ENCODE measurements around the gene MAST2.
"Not testable (repeated sequence)": the region's sequence is repeated elsewhere in the genome, so short reads cannot be mapped to it uniquely, and the experiment has no call there.

DNA sequence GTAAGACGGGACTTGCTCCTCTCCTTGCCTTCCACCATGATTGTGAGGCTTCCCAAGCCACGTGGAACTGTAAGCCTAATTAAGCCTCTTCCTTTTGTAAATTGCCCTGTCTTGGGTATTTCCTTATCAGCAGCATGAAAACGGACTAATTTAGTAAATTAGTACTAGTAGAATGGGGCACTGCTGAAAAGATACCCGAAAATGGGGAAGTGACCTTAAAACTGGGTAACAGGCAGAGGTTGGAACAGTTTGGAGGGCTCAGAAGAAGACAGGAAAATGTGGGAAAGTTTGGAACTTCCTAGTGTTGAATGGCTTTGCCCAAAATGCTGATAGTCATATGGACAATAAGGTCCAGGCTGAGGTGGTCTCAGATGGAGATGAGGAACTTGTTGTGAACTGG, 253.8 kb downstream of the MAST2 start:
- not testable (repeated sequence) for TF ChIP-seq POLR2A (IDR thresholded peaks at IDR 0.05; ENCODE audit: low read depth, low read length); POLR2AphosphoS5 (IDR thresholded peaks at IDR 0.05; ENCODE audit: low read depth, low read length); TAF1 (IDR thresholded peaks at IDR 0.05; ENCODE audit: borderline replicate concordance, low read depth, low read length)
